NT2/D1 (cell line): ENCODE measurements around the gene GALM.

Experiments used
- DNase-seq: peaks from one replicate; pipeline ENCODE4 v3.0.0-alpha.2; 2011; ENCODE audit warnings: low read depth, low spot score
- H3K27me3 ChIP-seq: 2 replicates; pipeline ENCODE4 v1.6.0; 2011; ENCODE audit warnings: mild to moderate bottlenecking; ENCODE audit not compliant: insufficient read length, insufficient read depth
- H3K36me3 ChIP-seq: 2 replicates; pipeline ENCODE4 v1.6.1; 2011; ENCODE audit warnings: mild to moderate bottlenecking, low read length, mixed read lengths; ENCODE audit not compliant: insufficient read depth, insufficient read length
- H3K4me1 ChIP-seq: 2 replicates; pipeline ENCODE4 v1.5.1; 2011; ENCODE audit not compliant: insufficient read depth, insufficient read length
- H3K4me3 ChIP-seq: 2 replicates; pipeline ENCODE4 v1.5.1; 2011; ENCODE audit warnings: low read depth; ENCODE audit not compliant: insufficient read length
- H3K9ac ChIP-seq: 2 replicates; pipeline ENCODE4 v1.6.0; 2011; ENCODE audit warnings: low read depth; ENCODE audit not compliant: insufficient read length
- H3K9me3 ChIP-seq: 2 replicates; pipeline ENCODE4 v1.5.1; 2011; ENCODE audit warnings: mild to moderate bottlenecking, low read length; ENCODE audit not compliant: insufficient read depth
- SUZ12 ChIP-seq: IDR thresholded peaks from 2 replicates; pipeline ENCODE4 v1.6.1; 2011; ENCODE audit not compliant: insufficient read length, insufficient read depth; ENCODE audit errors: extremely low read depth
- YY1 ChIP-seq: IDR thresholded peaks from 2 replicates; pipeline ENCODE4 v1.6.1; 2011; ENCODE audit not compliant: insufficient read length, insufficient read depth
- ZNF274 ChIP-seq: IDR thresholded peaks from 2 replicates; pipeline ENCODE4 v1.6.1; 2011; ENCODE audit warnings: mild to moderate bottlenecking, low read depth, low read length

The GALM gene

DNA sequence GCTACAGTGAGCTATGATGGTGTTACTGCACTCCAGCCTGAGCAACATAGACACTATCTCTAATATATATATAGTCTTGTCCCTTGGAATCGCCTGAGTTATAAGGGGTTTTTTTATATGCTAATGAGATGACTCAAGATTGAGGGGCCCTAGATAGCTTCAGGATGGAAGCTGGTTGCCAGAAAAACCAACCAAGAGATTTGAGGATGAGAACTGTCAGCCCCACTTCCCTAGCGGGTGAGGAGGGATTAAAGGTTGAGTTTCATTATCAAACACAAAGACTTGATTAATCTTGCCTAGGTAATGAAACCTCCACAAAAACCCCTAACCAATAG lies 12.6 kb upstream of the GALM start:
- H3K27me3 ChIP-seq: no peaks in the 10 kb centered on the region
- TF ChIP-seq ZNF274 (no peak), SUZ12 (no peak), YY1 (no peak)
- no peaks in the 10 kb centered on the region for H3K36me3 ChIP-seq
- H3K9me3 ChIP-seq: no peaks in the 10 kb centered on the region
- H3K9ac ChIP-seq: no peak overlapping the region
- no peaks in the 10 kb centered on the region for H3K4me1 ChIP-seq
- no peak overlapping the region for H3K4me3 ChIP-seq
- no peak for DNase-seq

DNA sequence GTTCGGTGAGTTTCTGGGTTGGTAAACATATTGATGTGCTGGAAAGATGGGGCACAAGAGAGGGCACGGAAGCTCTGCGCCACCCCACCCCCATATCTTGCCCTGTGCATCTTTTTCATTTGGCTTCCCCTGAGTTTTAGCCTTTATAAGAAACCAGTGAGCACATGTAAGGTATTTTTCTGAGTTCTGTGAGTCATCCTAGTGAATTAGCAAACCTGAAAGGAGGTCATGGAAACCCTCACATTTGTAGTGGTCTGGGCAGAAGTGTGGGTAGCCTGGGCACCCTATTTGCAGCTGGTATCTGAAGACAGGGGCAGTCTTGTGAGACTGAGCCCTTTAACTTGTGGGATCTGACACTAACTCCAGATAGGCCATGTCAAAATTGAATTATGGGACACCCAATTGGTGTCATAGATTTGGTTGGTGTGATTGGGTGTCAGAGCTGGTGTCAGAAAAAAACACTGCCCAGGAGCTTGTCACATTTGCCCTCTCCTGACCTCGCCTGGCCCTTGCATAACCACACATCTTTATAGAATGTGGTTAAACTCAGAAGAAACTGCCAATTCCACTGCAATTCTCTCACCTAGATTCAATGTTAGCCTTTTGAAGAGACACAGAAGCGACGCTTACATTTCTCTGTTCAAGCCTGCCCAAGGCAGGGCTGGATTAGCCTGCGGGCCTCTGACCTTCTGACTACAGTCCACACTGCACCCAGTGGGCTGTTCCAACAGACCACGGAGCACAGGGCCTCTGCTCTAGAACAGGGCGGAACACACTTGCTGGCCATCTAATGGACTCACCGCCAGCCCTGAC lies 12.0 kb upstream of the GALM start:
- no peaks in the 10 kb centered on the region for H3K27me3 ChIP-seq
- no peak for DNase-seq
- no peaks in the 10 kb centered on the region for H3K36me3 ChIP-seq
- H3K9ac ChIP-seq: no peak overlapping the region
- H3K9me3 ChIP-seq: no peaks in the 10 kb centered on the region
- TF ChIP-seq YY1: no peak
- no peak for TF ChIP-seq ZNF274
- no peak for TF ChIP-seq SUZ12
- no peak overlapping the region for H3K4me3 ChIP-seq
- H3K4me1 ChIP-seq: no peaks in the 10 kb centered on the region

DNA sequence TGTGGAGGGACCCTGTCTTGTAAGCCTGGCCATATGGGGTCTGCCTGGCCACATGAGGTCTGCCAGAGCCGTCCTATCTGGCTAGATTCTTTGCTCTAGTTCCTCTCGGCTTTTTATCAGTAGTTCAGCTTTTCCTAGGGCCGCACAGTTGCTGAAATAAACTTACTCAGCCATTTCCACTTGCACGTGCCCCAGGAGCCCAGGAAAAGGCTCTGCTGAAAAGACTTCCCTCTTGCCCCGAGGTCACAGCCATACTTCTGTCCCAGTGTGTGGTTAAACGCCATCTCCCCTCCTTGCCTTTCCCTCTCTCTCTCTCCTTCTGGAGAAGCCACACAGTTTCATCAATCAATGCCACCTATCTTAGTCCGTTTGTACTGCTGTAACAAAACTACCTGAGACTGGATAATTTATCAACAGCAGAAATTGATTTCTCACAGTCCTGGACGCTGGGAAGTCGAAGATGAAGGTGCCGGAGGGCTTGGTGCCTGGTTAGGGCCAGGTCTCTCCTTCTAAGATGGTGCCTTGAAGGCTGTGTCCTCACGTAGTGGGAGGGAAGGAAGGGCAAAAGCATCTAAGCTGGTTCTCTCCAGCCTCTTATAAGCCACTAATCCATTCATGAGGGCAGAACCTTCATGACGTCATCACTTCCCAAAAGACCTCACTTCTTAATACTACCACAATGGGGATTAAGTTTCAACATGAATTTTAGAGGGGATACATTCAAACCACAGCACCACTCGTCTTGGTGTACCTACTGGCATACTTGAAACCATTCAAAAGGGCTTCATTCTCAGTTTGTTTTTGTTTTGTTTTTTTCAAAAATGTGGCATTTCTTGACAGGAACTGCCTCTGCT lies 11.2 kb upstream of the GALM start:
- Histone ChIP-seq H3K4me1 (no peaks in the 10 kb centered on the region), H3K9me3 (no peaks in the 10 kb centered on the region), H3K36me3 (no peaks in the 10 kb centered on the region), H3K4me3 (no peak overlapping the region), H3K27me3 (no peaks in the 10 kb centered on the region), H3K9ac (no peak overlapping the region)
- no peak for TF ChIP-seq YY1
- no peak for TF ChIP-seq SUZ12
- no peak for TF ChIP-seq ZNF274
- no peak for DNase-seq

DNA sequence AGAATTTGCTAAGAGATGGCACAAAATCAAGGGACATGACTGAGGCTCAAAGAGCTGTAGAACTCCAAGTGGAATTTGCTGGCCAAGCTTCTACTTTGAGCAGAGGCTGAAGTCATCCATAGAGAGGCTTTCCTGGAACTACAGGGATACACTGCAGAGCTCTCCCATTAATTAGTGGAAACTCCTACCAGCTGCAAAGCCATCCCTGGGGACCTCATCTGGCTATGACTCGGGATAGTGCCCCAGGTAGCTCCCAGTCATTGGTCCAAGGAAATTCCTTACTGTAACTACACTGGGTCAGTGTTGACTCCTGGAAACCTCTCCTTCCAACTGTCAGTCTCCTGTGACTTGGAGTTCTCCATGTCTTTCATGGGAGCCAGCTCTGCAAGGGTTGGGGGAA lies 10.5 kb upstream of the GALM start:
- Histone ChIP-seq H3K4me3 (no peak overlapping the region), H3K4me1 (no peaks in the 10 kb centered on the region), H3K27me3 (no peaks in the 10 kb centered on the region), H3K9ac (no peak overlapping the region), H3K9me3 (no peaks in the 10 kb centered on the region), H3K36me3 (no peaks in the 10 kb centered on the region)
- TF ChIP-seq ZNF274: no peak
- TF ChIP-seq YY1: no peak
- no peak for TF ChIP-seq SUZ12
- DNase-seq: no peak

DNA sequence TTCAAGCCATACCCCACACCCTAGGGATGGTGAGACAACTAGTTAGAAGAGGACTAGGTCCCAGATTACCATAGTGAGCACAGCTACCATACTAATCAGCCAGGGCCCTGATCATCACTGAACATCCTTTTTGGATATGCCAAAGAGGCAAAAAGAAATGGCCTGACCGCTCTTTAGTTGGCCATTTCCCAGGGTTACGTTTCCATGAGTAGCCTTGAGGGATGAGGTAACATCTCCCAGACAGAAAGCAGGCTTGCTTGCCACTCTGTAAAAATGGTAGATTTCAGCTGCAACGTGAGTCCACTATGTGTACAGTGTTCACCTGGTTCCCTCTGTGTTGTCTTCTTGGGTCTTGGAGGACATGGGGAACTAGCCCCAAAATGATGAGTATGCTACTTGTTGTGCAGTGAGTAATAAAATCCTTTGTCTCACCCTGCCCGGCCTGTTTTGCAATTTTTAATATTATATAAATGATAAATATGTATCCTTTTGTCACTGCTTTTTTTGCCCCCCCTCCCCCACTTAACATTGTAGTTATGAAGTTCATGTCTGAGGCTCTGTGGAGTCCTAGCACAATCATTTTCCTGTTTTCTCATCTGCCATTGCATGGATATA lies 8.9 kb upstream of the GALM start:
- no peak for DNase-seq
- no peaks in the 10 kb centered on the region for H3K36me3 ChIP-seq
- H3K27me3 ChIP-seq: no peaks in the 10 kb centered on the region
- H3K9ac ChIP-seq: no peak overlapping the region
- H3K4me1 ChIP-seq: no peaks in the 10 kb centered on the region
- H3K4me3 ChIP-seq: no peak overlapping the region
- TF ChIP-seq YY1: no peak
- no peak for TF ChIP-seq SUZ12
- TF ChIP-seq ZNF274: no peak
- H3K9me3 ChIP-seq: no peaks in the 10 kb centered on the region

DNA sequence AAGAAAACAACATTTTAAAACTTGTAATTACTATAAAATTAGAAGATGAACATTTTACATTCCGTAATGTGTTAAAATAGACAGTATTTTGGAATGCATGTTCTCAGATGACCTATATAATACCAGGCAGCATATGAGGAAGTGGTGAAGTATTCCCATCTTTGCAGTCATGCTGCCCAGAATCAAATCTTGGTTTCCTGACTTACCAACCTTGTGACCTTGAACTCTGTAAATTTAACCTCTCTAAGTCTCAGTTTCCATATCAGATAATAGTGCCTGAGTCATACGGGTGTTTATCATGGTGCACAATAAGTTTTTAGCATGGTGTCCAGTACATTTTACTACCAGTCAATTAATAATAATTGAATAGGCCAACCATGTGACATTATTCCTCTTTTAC lies 7.3 kb upstream of the GALM start:
- Histone ChIP-seq H3K9me3 (no peaks in the 10 kb centered on the region), H3K27me3 (no peaks in the 10 kb centered on the region), H3K36me3 (no peaks in the 10 kb centered on the region), H3K4me3 (no peak overlapping the region), H3K9ac (no peak overlapping the region), H3K4me1 (no peaks in the 10 kb centered on the region)
- no peak for TF ChIP-seq SUZ12
- no peak for TF ChIP-seq YY1
- TF ChIP-seq ZNF274: no peak
- DNase-seq: no peak

DNA sequence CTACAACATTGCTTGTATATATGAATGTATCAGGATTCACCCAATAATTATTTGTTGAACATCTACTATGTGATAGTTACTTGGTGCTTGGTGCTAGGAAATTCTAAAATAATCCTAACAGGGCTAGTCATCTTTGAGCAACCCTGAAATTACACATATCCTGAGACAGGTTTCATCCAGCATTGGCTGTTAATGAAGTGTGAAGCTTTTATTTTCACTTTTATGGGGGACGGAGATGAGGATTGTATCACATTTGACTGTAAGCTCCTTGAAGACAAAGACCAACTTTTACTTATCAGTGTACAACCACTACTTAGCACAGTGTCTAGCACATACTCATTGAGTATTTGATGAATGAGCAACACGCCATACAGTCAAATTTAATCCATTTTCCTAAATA lies 6.8 kb upstream of the GALM start:
- no peak overlapping the region for H3K4me3 ChIP-seq
- H3K9me3 ChIP-seq: no peaks in the 10 kb centered on the region
- no peak overlapping the region for H3K9ac ChIP-seq
- no peaks in the 10 kb centered on the region for H3K36me3 ChIP-seq
- H3K4me1 ChIP-seq: no peaks in the 10 kb centered on the region
- TF ChIP-seq YY1 (no peak), SUZ12 (no peak)
- no peak for DNase-seq
- H3K27me3 ChIP-seq: no peaks in the 10 kb centered on the region
